ENCODE results near the gene ARID5A. TPM values are rescaled to one million over a fixed set of nuclear protein-coding genes. Genes with fewer than 3 reads are reported as not detected.

Gene ARID5A
- total RNA-seq, 2 donors from 2014 or later: 152 to 231 TPM

- no peak for DNase-seq (ENCODE audit: low spot score)
- Histone ChIP-seq H3K4me1 (ENCODE audit: control insufficient read depth in 1 of 2, low read depth in 2 of 2) (peaks cover 8 to 19% of the 10 kb centered on the region in 2 donors), H3K27ac (no peak overlapping the region), H3K36me3 (no peaks in the 10 kb centered on the region), H3K27me3 (replicated peaks; ENCODE audit: insufficient read depth) (no peaks in the 10 kb centered on the region), H3K4me3 (no peak overlapping the region), H3K9me3 (no peaks in the 10 kb centered on the region)
- no peak for TF ChIP-seq CTCF (IDR thresholded peaks at IDR 0.05)
- ATAC-seq (ENCODE audit: insufficient number of reproducible peaks, low FRiP score, low read depth): no peak
Observed at GRCh38 chr2:96503637-96504243, 32.8 kb upstream of the ARID5A start.

GRCh38 chr2:96505231-96505889 lies 31.2 kb upstream of the ARID5A start, which contains the start of gene NEURL3:
Gene NEURL3 (minus strand): TSS chr2:96505357. CDS start chr2:96505286, 71 bp downstream.
- Histone ChIP-seq H3K27me3 (replicated peaks; ENCODE audit: insufficient read depth) (no peaks in the 10 kb centered on the region), H3K4me3 (no peak within 1 kb of the TSS)

GRCh38 chr2:96506016-96506906 lies 30.3 kb upstream of the ARID5A start:
- no peak for TF ChIP-seq CTCF (IDR thresholded peaks at IDR 0.05)
- H3K27me3 ChIP-seq (replicated peaks; ENCODE audit: insufficient read depth): no peaks in the 10 kb centered on the region
- DNase-seq (ENCODE audit: low spot score) (no peak), ATAC-seq (ENCODE audit: insufficient number of reproducible peaks, low FRiP score, low read depth) (no peak)
- peaks cover 12 to 17% of the 10 kb centered on the region in 2 donors for H3K4me1 ChIP-seq (ENCODE audit: control insufficient read depth in 1 of 2, low read depth in 2 of 2)
- H3K9me3 ChIP-seq: no peaks in the 10 kb centered on the region
- H3K36me3 ChIP-seq: no peaks in the 10 kb centered on the region
- H3K27ac ChIP-seq: no peak overlapping the region
- no peak overlapping the region for H3K4me3 ChIP-seq

More at GRCh38 chr2:96505231-96505889, 31.2 kb upstream of the ARID5A start, which contains the start of gene NEURL3:
- TF ChIP-seq CTCF (IDR thresholded peaks at IDR 0.05): no peak
- Histone ChIP-seq H3K36me3 (no peaks in the 10 kb centered on the region), H3K4me1 (ENCODE audit: control insufficient read depth in 1 of 2, low read depth in 2 of 2) (peaks cover 12 to 22% of the 10 kb centered on the region in 2 donors), H3K27ac (no peak within 1 kb of the TSS), H3K9me3 (no peaks in the 10 kb centered on the region)
- ATAC-seq (ENCODE audit: insufficient number of reproducible peaks, low FRiP score, low read depth): no peak
- no peak for DNase-seq (ENCODE audit: low spot score)

- TF ChIP-seq CTCF (IDR thresholded peaks at IDR 0.05): no peak
- DNase-seq (ENCODE audit: low spot score) (no peak), ATAC-seq (ENCODE audit: insufficient number of reproducible peaks, low FRiP score, low read depth) (no peak)
- Histone ChIP-seq H3K27me3 (replicated peaks; ENCODE audit: insufficient read depth) (no peaks in the 10 kb centered on the region), H3K27ac (no peak overlapping the region), H3K9me3 (no peaks in the 10 kb centered on the region), H3K4me1 (ENCODE audit: control insufficient read depth in 1 of 2, low read depth in 2 of 2) (peaks cover 12 to 17% of the 10 kb centered on the region in 2 donors), H3K36me3 (no peaks in the 10 kb centered on the region), H3K4me3 (no peak overlapping the region)
Observed at GRCh38 chr2:96506907-96507240, 29.7 kb upstream of the ARID5A start.

Measured in thoracic aorta (tissue), 2 donors.